WTC11 (cell line): ENCODE data around the gene SH3GL3.

Experiments used
- CTCF ChIP-seq: fragments of 200-600 bp; IDR thresholded peaks from 2 replicates; pipeline ENCODE4 v1.8.0; 2022; ENCODE audit warnings: antibody characterized with exemption
- ESRRA ChIP-seq: sonication (generic); formaldehyde crosslinking; IDR thresholded peaks from 2 replicates; pipeline ENCODE4 v1.8.1; 2022; ENCODE audit warnings: mild to moderate bottlenecking, missing genetic modification reagents, borderline replicate concordance
- ZBTB21 ChIP-seq: sonication (generic); formaldehyde crosslinking; IDR thresholded peaks from 2 replicates; pipeline ENCODE4 v1.8.1; 2023; ENCODE audit warnings: mild to moderate bottlenecking, missing genetic modification reagents, borderline replicate concordance
- ZNF121 ChIP-seq: sonication (generic); formaldehyde crosslinking; IDR thresholded peaks from 2 replicates; pipeline ENCODE4 v1.8.0; 2023; ENCODE audit warnings: missing genetic modification reagents

DNA sequence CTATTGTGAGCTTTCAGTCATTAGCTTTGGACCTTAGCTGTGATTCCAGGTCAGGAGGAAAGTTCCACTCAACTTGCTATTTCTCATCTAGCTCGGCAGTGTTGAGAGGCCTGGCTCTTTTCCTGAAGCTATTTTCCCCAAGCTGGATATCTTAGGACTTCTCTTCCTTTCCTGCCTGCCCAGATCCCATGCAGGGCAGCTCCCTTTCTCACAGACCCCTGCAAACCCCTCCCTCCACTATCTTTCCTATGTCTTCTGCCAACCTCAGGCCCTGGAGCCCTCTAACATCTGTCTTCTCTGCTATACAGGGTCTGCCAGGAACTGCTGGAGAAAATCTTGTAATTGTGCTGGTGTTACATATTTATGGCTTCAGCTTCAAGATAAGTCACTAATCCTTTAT, 49.6 kb downstream of the SH3GL3 start:
- no peak for TF ChIP-seq ZBTB21 (CRISPR knock-in tag)
- TF ChIP-seq ESRRA (CRISPR knock-in tag) = no peak
- TF ChIP-seq CTCF = no peak
- TF ChIP-seq ZNF121 (CRISPR knock-in tag) = no peak
